WTC11 (cell line): Measurements from ENCODE around the gene NAB2. TPM values are rescaled to one million over a fixed set of nuclear protein-coding genes. Genes with fewer than 3 reads are reported as not detected.

ENCODE experiments used
- ATAC-seq: fragments of 200-7000 bp; cut with Tn5 transposase; 2 replicates; pipeline ENCODE4 v1.10.0; 2021; ENCODE audit warnings: mild to moderate bottlenecking, moderate library complexity
- CTCF ChIA-PET: fragments of 300-600 bp; sonication (Branson Sonifier 250); formaldehyde crosslinking; loops from one replicate; lab custom pipeline; 2021; ENCODE audit warnings: antibody characterized with exemption; lab: Charles Lee
- POLR2A ChIA-PET: fragments of 350-600 bp; sonication (Branson Sonifier 250); formaldehyde crosslinking; loops from one replicate; lab custom pipeline; 2021; ENCODE audit warnings: antibody characterized with exemption; lab: Charles Lee
- DNase-seq: peaks from one replicate; pipeline ENCODE4 v3.0.0; 2021; ENCODE audit warnings: low spot score
- H3K27ac Mint-ChIP-seq: 2 replicates; pipeline ENCODE4 v1.8.0; 2021; ENCODE audit warnings: mixed read lengths
- H3K27me3 Mint-ChIP-seq: 2 replicates; pipeline ENCODE4 v1.8.0; 2021; ENCODE audit warnings: low read depth, mild to moderate bottlenecking, moderate library complexity, mixed read lengths
- H3K36me3 Mint-ChIP-seq: 2 replicates; pipeline ENCODE4 v1.8.0; 2021; ENCODE audit warnings: mixed read lengths
- H3K4me1 Mint-ChIP-seq: 2 replicates; pipeline ENCODE4 v1.8.0; 2022; ENCODE audit warnings: mixed read lengths
- H3K4me3 Mint-ChIP-seq: 2 replicates; pipeline ENCODE4 v1.8.0; 2021; ENCODE audit warnings: mild to moderate bottlenecking, moderate library complexity, mixed read lengths
- H3K9me3 Mint-ChIP-seq: 2 replicates; pipeline ENCODE4 v1.8.0; 2021; ENCODE audit warnings: mixed read lengths
- EMX1 ChIP-seq: fragments of 250-450 bp; sonication (Bioruptor Pico); IDR thresholded peaks from 2 replicates; pipeline ENCODE4 v1.8.0; 2021; ENCODE audit warnings: mild to moderate bottlenecking
- ETV6 ChIP-seq: sonication (generic); formaldehyde crosslinking; IDR thresholded peaks from 2 replicates; pipeline ENCODE4 v1.8.1; 2022; ENCODE audit warnings: mild to moderate bottlenecking, missing genetic modification reagents
- FOXK1 ChIP-seq: sonication (generic); formaldehyde crosslinking; IDR thresholded peaks from 2 replicates; pipeline ENCODE4 v1.8.0; 2022; ENCODE audit warnings: mild to moderate bottlenecking, moderate library complexity, missing genetic modification reagents
- GABPB1 ChIP-seq: sonication (generic); formaldehyde crosslinking; IDR thresholded peaks from 2 replicates; pipeline ENCODE4 v1.8.1; 2023; ENCODE audit warnings: mild to moderate bottlenecking, missing genetic modification reagents
- HMGA2 ChIP-seq: fragments of 250-450 bp; sonication (Bioruptor Pico); IDR thresholded peaks from 2 replicates; pipeline ENCODE4 v1.4.0; 2021; ENCODE audit warnings: mild to moderate bottlenecking, moderate library complexity
- JAZF1 ChIP-seq: fragments of 250-450 bp; sonication (Bioruptor Pico); IDR thresholded peaks from 2 replicates; pipeline ENCODE4 v1.9.0; 2021; ENCODE audit warnings: moderate library complexity, mild to moderate bottlenecking, inconsistent platforms
- MYBL2 ChIP-seq: sonication (generic); formaldehyde crosslinking; IDR thresholded peaks from 2 replicates; pipeline ENCODE4 v1.8.1; 2023; ENCODE audit warnings: mild to moderate bottlenecking, moderate library complexity, missing genetic modification reagents
- NFE2L1 ChIP-seq: sonication (generic); formaldehyde crosslinking; IDR thresholded peaks from 2 replicates; pipeline ENCODE4 v1.8.1; 2023; ENCODE audit warnings: missing genetic modification reagents
- NR1H2 ChIP-seq: sonication (generic); formaldehyde crosslinking; IDR thresholded peaks from 2 replicates; pipeline ENCODE4 v1.9.0; 2021; ENCODE audit warnings: mild to moderate bottlenecking, moderate library complexity, missing genetic modification reagents
- RELA ChIP-seq: sonication (generic); formaldehyde crosslinking; IDR thresholded peaks from 2 replicates; pipeline ENCODE4 v1.8.1; 2022; ENCODE audit warnings: missing genetic modification reagents, mild to moderate bottlenecking, borderline replicate concordance
- SMAD3 ChIP-seq: sonication (generic); formaldehyde crosslinking; IDR thresholded peaks from 2 replicates; pipeline ENCODE4 v1.8.0; 2022; ENCODE audit warnings: missing genetic modification reagents, mild to moderate bottlenecking, borderline replicate concordance
- SOX15 ChIP-seq: fragments of 250-450 bp; sonication (Bioruptor Pico); IDR thresholded peaks from 2 replicates; pipeline ENCODE4 v1.9.0; 2021; ENCODE audit warnings: mild to moderate bottlenecking
- TP53 ChIP-seq: sonication (generic); formaldehyde crosslinking; IDR thresholded peaks from 2 replicates; pipeline ENCODE4 v1.8.1; 2023; ENCODE audit warnings: mild to moderate bottlenecking, missing genetic modification reagents
- ZBTB21 ChIP-seq: sonication (generic); formaldehyde crosslinking; IDR thresholded peaks from 2 replicates; pipeline ENCODE4 v1.8.1; 2023; ENCODE audit warnings: mild to moderate bottlenecking, missing genetic modification reagents, borderline replicate concordance
- ZNF232 ChIP-seq: sonication (generic); formaldehyde crosslinking; IDR thresholded peaks from 2 replicates; pipeline ENCODE4 v1.8.0; 2022; ENCODE audit warnings: mild to moderate bottlenecking, missing genetic modification reagents
- ZNF396 ChIP-seq: fragments of 250-450 bp; sonication (Bioruptor Pico); IDR thresholded peaks from 2 replicates; pipeline ENCODE4 v1.8.0; 2021; ENCODE audit warnings: mild to moderate bottlenecking, moderate library complexity, borderline replicate concordance
- ZNF416 ChIP-seq: fragments of 250-450 bp; sonication (Bioruptor Pico); IDR thresholded peaks from 2 replicates; pipeline ENCODE4 v1.9.0; 2021; ENCODE audit warnings: mild to moderate bottlenecking, inconsistent platforms
- total RNA-seq: library from RNA; stranded (reverse); gene quantifications from 3 replicates; pipeline ENCODE4 v1.2.3, GENCODE V29; 2021
- TF ChIP-seq, protein P1 (sequence below): sonication (generic); formaldehyde crosslinking; IDR thresholded peaks from 2 replicates; pipeline ENCODE4 v1.8.0; 2022; ENCODE audit warnings: mild to moderate bottlenecking, missing genetic modification reagents
- TF ChIP-seq, protein P2 (sequence below): sonication (generic); formaldehyde crosslinking; IDR thresholded peaks from 2 replicates; pipeline ENCODE4 v1.8.0; 2023; ENCODE audit warnings: mild to moderate bottlenecking, missing genetic modification reagents
- TF ChIP-seq, protein P3 (sequence below): sonication (generic); formaldehyde crosslinking; IDR thresholded peaks from 2 replicates; pipeline ENCODE4 v1.8.1; 2022; ENCODE audit warnings: missing genetic modification reagents, borderline replicate concordance
- TF ChIP-seq, protein P4 (sequence below): sonication (generic); formaldehyde crosslinking; IDR thresholded peaks from 2 replicates; pipeline ENCODE4 v1.8.0; 2022; ENCODE audit warnings: mild to moderate bottlenecking, missing genetic modification reagents
- TF ChIP-seq, protein P5 (sequence below): fragments of 250-450 bp; sonication (Bioruptor Pico); IDR thresholded peaks from 2 replicates; pipeline ENCODE4 v2.1.2; 2022; ENCODE audit warnings: mild to moderate bottlenecking, moderate library complexity

The NAB2 gene
- total RNA-seq, 1 experiment from 2014 or later = 20.5 TPM

DNA sequence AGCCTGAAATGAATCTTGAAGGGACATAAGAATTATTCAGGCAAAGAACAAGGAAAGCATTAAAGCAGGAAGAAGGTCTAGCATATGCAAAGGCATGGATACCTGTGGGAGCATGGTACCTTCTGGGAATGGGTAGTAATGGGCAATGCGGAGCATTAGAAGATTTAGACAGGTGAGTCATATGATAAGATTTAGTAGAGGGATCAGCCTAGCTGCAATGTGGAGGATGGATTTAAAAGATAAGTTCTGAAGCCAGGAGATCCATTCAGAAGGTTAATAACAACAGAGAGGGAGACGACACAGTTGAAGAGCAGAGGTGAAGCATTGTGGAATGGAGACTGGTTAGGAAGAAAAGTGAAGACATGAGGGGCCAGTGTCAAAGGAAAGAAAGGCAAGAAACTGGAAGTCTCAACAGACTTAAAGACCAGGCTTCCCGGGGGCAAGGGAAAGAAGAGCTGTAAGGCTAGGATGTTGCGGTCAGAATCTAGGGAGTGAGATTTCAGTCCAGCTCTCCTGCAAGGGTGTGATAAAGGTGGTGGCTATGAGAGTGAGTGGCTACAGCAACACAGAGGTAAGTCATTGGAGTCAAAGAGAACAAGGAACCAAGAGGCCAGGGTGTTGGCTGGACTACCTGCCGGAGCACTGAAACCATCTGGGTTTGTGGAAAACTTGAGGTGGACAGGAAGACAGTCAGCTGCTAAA, 27.8 kb downstream of the NAB2 start:
- ChIA-PET CTCF (interaction anchor here (0.5 to 2.0 kb wide), 11 partner anchors 8 to 336 kb away, joined by 3 to 21 read pairs (median 3); partner anchors contain the start of gene LRP1), POLR2A (interaction anchor here (2.0 kb wide), 1 partner anchor 29 kb away, joined by 4 read pairs; no protein-coding TSS in a partner anchor)
- no peak for DNase-seq
- Mint-ChIP-seq H3K27me3 (no peaks in the 10 kb centered on the region; the same call in 1 of the 2 replicates), H3K27ac (no peak overlapping the region), H3K4me3 (no peak overlapping the region), H3K9me3 (0 out of 2 replicates have a peak, but pooled peaks cover 3% of the 10 kb centered on the region), H3K4me1 (peaks cover 9% of the 10 kb centered on the region), H3K36me3 (no peaks in the 10 kb centered on the region)
- no peak for ATAC-seq
- TF ChIP-seq, protein P1, sequence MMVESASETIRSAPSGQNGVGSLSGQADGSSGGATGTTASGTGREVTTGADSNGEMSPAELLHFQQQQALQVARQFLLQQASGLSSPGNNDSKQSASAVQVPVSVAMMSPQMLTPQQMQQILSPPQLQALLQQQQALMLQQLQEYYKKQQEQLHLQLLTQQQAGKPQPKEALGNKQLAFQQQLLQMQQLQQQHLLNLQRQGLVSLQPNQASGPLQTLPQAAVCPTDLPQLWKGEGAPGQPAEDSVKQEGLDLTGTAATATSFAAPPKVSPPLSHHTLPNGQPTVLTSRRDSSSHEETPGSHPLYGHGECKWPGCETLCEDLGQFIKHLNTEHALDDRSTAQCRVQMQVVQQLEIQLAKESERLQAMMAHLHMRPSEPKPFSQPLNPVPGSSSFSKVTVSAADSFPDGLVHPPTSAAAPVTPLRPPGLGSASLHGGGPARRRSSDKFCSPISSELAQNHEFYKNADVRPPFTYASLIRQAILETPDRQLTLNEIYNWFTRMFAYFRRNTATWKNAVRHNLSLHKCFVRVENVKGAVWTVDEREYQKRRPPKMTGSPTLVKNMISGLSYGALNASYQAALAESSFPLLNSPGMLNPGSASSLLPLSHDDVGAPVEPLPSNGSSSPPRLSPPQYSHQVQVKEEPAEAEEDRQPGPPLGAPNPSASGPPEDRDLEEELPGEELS (CRISPR knock-in tag) = no peak
- no peak for TF ChIP-seq RELA (CRISPR knock-in tag)
- no peak for TF ChIP-seq GABPB1 (CRISPR knock-in tag)
- no peak for TF ChIP-seq MYBL2 (CRISPR knock-in tag)
- no peak for TF ChIP-seq SMAD3 (CRISPR knock-in tag)
- no peak for TF ChIP-seq EMX1 (CRISPR knock-in tag)
- no peak for TF ChIP-seq JAZF1
- TF ChIP-seq, protein P2, sequence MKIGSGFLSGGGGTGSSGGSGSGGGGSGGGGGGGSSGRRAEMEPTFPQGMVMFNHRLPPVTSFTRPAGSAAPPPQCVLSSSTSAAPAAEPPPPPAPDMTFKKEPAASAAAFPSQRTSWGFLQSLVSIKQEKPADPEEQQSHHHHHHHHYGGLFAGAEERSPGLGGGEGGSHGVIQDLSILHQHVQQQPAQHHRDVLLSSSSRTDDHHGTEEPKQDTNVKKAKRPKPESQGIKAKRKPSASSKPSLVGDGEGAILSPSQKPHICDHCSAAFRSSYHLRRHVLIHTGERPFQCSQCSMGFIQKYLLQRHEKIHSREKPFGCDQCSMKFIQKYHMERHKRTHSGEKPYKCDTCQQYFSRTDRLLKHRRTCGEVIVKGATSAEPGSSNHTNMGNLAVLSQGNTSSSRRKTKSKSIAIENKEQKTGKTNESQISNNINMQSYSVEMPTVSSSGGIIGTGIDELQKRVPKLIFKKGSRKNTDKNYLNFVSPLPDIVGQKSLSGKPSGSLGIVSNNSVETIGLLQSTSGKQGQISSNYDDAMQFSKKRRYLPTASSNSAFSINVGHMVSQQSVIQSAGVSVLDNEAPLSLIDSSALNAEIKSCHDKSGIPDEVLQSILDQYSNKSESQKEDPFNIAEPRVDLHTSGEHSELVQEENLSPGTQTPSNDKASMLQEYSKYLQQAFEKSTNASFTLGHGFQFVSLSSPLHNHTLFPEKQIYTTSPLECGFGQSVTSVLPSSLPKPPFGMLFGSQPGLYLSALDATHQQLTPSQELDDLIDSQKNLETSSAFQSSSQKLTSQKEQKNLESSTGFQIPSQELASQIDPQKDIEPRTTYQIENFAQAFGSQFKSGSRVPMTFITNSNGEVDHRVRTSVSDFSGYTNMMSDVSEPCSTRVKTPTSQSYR (CRISPR knock-in tag) = no peak
- TF ChIP-seq ZNF396 (CRISPR knock-in tag) = no peak
- TF ChIP-seq SOX15 (CRISPR knock-in tag) = no peak
- no peak for TF ChIP-seq NFE2L1 (CRISPR knock-in tag)
- TF ChIP-seq, protein P3, sequence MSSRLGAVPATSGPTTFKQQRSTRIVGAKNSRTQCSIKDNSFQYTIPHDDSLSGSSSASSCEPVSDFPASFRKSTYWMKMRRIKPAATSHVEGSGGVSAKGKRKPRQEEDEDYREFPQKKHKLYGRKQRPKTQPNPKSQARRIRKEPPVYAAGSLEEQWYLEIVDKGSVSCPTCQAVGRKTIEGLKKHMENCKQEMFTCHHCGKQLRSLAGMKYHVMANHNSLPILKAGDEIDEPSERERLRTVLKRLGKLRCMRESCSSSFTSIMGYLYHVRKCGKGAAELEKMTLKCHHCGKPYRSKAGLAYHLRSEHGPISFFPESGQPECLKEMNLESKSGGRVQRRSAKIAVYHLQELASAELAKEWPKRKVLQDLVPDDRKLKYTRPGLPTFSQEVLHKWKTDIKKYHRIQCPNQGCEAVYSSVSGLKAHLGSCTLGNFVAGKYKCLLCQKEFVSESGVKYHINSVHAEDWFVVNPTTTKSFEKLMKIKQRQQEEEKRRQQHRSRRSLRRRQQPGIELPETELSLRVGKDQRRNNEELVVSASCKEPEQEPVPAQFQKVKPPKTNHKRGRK = no peak
- no peak for TF ChIP-seq ZNF232 (CRISPR knock-in tag)
- TF ChIP-seq, protein P4, sequence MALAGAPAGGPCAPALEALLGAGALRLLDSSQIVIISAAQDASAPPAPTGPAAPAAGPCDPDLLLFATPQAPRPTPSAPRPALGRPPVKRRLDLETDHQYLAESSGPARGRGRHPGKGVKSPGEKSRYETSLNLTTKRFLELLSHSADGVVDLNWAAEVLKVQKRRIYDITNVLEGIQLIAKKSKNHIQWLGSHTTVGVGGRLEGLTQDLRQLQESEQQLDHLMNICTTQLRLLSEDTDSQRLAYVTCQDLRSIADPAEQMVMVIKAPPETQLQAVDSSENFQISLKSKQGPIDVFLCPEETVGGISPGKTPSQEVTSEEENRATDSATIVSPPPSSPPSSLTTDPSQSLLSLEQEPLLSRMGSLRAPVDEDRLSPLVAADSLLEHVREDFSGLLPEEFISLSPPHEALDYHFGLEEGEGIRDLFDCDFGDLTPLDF = no peak
- no peak for TF ChIP-seq NR1H2 (CRISPR knock-in tag)
- no peak for TF ChIP-seq ETV6 (CRISPR knock-in tag)

DNA sequence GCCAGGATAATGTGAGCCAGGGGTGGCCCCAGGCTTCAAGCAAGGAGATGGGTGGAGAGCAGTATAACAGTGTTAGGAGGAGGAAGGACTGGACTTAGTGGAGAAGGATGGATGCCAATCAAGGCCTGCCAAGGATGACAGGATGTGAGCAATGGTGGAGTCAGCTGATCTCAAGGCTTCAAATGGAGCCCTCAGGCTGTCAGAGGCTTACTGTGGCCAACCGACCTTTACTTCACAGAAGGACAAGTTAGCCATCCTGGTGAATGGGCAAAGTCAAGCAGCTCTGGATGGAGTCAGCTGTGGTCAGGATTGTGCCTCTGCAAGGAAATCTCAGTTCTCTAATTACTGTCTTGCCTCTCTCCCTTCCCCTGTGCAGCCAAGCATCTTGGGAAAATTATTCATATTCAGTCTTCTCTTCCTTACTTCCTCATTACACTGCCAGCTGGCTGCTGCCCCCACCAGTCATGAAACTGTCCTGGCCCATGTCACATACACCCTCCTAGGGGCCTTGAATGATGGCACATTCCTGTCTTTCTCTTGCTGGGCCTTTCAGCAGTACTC, 29.9 kb downstream of the NAB2 start:
- peaks cover 17% of the 10 kb centered on the region for H3K9me3 Mint-ChIP-seq
- POLR2A ChIA-PET = no interaction called here
- peaks cover 1% of the 10 kb centered on the region; the same call in 1 of the 2 replicates for H3K36me3 Mint-ChIP-seq
- H3K4me1 Mint-ChIP-seq = no peaks in the 10 kb centered on the region
- H3K27me3 Mint-ChIP-seq = peaks cover under 1% of the 10 kb centered on the region; the same call in 1 of the 2 replicates
- H3K4me3 Mint-ChIP-seq = no peak overlapping the region
- no peak overlapping the region for H3K27ac Mint-ChIP-seq
- ATAC-seq (no peak), DNase-seq (no peak)
- CTCF ChIA-PET = interaction anchor here (1.6 to 1.7 kb wide), 3 partner anchors 10 to 108 kb away, joined by 3 to 6 read pairs (median 4); partner anchors contain the start of gene LRP1
- TF ChIP-seq JAZF1 (no peak), HMGA2 (no peak), ZNF416 (no peak), TP53 (CRISPR knock-in tag) (no peak), FOXK1 (CRISPR knock-in tag) (no peak), ZBTB21 (CRISPR knock-in tag) (no peak)
- TF ChIP-seq, protein P5, sequence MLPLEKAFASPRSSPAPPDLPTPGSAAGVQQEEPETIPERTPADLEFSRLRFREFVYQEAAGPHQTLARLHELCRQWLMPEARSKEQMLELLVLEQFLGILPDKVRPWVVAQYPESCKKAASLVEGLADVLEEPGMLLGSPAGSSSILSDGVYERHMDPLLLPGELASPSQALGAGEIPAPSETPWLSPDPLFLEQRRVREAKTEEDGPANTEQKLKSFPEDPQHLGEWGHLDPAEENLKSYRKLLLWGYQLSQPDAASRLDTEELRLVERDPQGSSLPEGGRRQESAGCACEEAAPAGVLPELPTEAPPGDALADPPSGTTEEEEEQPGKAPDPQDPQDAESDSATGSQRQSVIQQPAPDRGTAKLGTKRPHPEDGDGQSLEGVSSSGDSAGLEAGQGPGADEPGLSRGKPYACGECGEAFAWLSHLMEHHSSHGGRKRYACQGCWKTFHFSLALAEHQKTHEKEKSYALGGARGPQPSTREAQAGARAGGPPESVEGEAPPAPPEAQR (CRISPR knock-in tag) = no peak
